Pulmonary artery endothelial cell (primary cell): ENCODE data around the gene TGM5. TPM values are rescaled to one million over a fixed set of nuclear protein-coding genes. Genes with fewer than 3 reads are reported as not detected.
"Not testable (repeated sequence)": the region's sequence is repeated elsewhere in the genome, so short reads cannot be mapped to it uniquely, and the experiment has no call there.

Source experiments
- DNase-seq: peaks from one replicate; pipeline ENCODE4 v3.0.0-alpha.2; 2011; ENCODE audit warnings: low read depth, low spot score
- total RNA-seq: library from RNA; depleted of rRNA; stranded (reverse); fragments of >200 nt; gene quantifications from 2 replicates; pipeline ENCODE4 v1.2.3, GENCODE V29; 2014

Gene TGM5
- total RNA-seq, 1 donor from 2014 or later, result not detected

DNA sequence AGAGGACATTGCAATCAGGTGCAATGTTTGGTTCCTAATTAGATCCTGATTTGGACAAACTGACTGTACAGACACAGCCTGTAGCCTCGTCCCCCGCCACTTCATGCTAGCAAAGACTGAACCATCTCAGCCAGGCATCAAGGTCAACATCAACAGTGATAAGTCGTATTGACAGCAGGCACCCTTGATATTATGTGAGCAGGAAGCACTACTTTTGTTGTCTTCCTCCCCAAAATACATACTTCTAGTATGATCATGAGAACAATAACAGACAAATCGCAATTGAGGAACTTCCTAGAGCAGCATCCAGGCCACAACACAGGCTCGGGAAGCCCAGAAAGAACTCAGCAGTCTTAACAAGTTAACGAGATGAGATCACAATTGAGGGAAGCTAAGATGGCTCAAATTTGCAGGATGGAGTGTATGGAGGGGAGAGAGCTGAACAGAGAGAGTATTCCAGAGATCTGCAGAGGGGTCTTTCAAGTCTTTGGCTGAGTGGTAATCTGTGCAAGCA is 20.4 kb downstream of the TGM5 start:
- DNase-seq, result no peak

- no peak for DNase-seq
Measured at GRCh38 chr15:43244092-43244491, 22.6 kb downstream of the TGM5 start.

DNA sequence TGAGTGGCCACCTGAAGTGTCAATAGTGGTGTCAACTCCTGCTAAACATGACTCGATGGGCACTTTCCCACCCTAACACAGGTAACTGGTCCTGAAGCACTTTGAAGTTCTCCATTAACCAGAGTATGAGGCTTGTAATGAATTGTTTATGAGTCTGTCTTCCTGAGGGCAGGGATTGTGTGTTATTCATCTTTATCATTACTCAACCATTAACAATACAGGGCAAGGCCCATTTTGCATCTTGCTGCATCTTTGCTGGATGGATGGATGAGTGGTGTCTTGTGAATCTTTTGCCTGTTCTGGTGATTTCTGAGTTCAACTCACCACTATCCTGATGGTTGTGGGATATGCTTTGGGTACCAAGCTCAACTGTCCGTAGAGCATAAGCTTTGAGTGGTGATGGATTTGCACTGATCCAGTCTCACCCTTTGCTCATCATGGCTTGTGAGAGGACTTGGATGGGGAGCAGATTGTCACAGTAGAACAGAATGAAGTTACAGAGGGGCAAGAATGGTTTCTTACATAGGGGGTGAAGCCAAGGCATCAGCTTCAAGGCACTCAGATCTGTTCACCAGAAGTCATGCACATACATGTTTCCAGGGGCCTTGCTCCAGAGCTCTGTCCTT is 23.6 kb downstream of the TGM5 start:
- no peak for DNase-seq

DNA sequence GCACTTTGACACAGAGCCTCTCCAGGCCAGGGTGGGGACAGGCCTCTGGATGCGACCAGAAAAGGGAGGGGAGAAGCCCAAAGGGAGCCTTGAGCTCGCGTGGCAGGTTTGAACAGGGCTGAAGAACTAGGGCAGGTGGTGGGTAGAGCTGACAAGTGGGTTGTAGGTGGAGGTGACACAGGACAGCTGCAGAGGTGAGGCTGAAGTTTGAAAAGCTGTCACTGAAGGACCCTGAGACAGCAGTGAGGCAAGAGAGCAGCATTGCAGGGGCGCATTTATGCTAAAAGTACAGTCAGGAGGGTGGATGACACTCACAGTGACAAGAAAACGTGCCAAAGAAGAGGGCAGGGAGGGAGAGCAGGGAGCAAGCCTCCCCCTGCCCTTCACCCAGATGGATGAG is 24.1 kb downstream of the TGM5 start:
- DNase-seq, result no peak

GRCh38 chr15:43241100-43241499 is 25.6 kb downstream of the TGM5 start:
- DNase-seq, result no peak

GRCh38 chr15:43239732-43240491 is 26.8 kb downstream of the TGM5 start:
- no peak for DNase-seq

GRCh38 chr15:43238671-43239131 is 28.0 kb downstream of the TGM5 start:
- no peak for DNase-seq

- no peak for DNase-seq
Measured at GRCh38 chr15:43237842-43238470, 28.8 kb downstream of the TGM5 start.

- DNase-seq, result no peak
Measured at GRCh38 chr15:43235536-43235935, 31.2 kb downstream of the TGM5 start.

GRCh38 chr15:43232289-43232874 is 34.3 kb downstream of the TGM5 start:
- no peak for DNase-seq

- no peak for DNase-seq
Measured at GRCh38 chr15:43230640-43231115, 36.0 kb downstream of the TGM5 start.

DNA sequence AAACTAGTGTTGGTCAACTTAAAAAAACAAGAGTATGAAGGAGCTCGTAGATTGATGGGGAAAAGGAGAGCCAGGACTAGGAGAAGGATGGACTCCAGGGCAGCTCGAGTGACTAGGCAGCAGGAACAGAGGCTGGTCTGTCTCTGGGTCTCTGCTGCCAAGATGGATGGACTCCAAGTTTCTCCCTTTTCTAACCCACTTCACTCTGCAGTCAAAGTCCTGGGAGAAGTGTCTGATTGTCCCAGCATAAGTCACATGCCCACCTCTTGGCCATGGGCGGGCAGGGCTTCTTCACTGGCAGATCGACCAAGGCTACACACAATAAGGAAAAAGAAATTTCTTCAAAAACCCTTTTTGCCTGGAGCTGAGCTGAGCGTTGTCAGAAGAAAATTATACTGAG is 36.8 kb downstream of the TGM5 start:
- DNase-seq, result no peak

GRCh38 chr15:43226436-43227305 is 40.1 kb downstream of the TGM5 start:
- no peak for DNase-seq

GRCh38 chr15:43225950-43226255 is 40.8 kb downstream of the TGM5 start:
- not testable (repeated sequence) for DNase-seq

GRCh38 chr15:43225201-43225949 is 41.4 kb downstream of the TGM5 start:
- peak; percentile 15 for DNase-seq

DNA sequence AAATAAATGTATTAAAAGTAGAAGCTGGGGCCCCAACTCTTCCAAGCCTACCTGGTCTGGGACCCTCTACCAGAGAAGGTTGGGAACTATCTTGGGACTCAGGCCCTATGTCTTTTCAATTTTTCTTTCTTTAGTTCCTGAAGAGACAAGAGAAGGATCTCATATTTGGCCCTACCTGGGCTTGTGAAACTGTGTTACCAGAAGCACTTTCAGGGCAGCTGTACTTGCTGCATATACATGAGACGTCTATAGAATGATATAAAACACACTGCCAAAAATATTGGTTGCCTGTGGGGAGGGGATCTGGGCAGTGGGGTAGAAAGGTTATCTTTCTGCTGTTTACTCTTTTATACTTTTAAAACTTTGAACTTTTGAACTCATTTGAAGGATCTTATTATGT is 45.3 kb downstream of the TGM5 start:
- DNase-seq, result no peak

GRCh38 chr15:43220991-43221403 is 45.7 kb downstream of the TGM5 start, which contains the start of gene EPB42:
Gene EPB42, minus strand, starts transcription at chr15:43221018. Its CDS starts 193 bp downstream, at chr15:43220825.
- no peak for DNase-seq

GRCh38 chr15:43219929-43220928 is 46.5 kb downstream of the TGM5 start:
- no peak for DNase-seq
